K562 (cell line): ENCODE results near the gene DNAJC17. TPM values are rescaled to one million over a fixed set of nuclear protein-coding genes. Genes with fewer than 3 reads are reported as not detected.

Experiments used
- ATAC-seq: fragments of 200-7000 bp; cut with Tn5 transposase; 3 replicates; pipeline ENCODE4 v1.9.1; 2020; ENCODE audit warnings: moderate library complexity
- BruUV-seq: library from RNA; stranded (reverse); fragments of 400-500 nt; replicated peaks from 2 replicates; lab custom pipeline; 2021; lab: Mats Ljungman, UMichigan
- CTCF ChIA-PET: fragments of 300-600 bp; formaldehyde crosslinking; extraction: SDS; loops from one replicate; lab custom pipeline; 2021; ENCODE audit warnings: low intra/inter-chr PET ratio; lab: Yijun Ruan, JAX
- POLR2A ChIA-PET: fragments of 300-600, 350-650 bp; sonication (Branson Sonifier 250); formaldehyde crosslinking; extraction: SDS; loops from one replicate; lab custom pipeline; 2021; ENCODE audit warnings: antibody characterized with exemption, inconsistent platforms; lab: Yijun Ruan, JAX
- DNase-seq, 4 experiments: peaks; one replicate each; pipeline versions ENCODE4 v3.0.0 to v3.0.0-alpha.2; 2011 to 2018; ENCODE audit warnings: low spot score in 3 of 4, mixed read lengths in 3 of 4; ENCODE audit errors: extremely low read depth in 1 of 4
- FAIRE-seq: peaks from 2 replicates; lab custom pipeline; 2011; peaks lifted over from hg19 to GRCh38; lab: Jason Lieb, UNC
- H2AFZ ChIP-seq: 2 replicates; pipeline ENCODE4 v1.6.0; 2011; ENCODE audit warnings: low read depth, low read length, control low read depth, inconsistent platforms
- H3K27ac ChIP-seq: fragments of 200-600 bp; 3 replicates; pipeline ENCODE4 v1.8.0; 2011; ENCODE audit warnings: low read depth, mild to moderate bottlenecking, control low read depth, inconsistent platforms, low read length, moderate library complexity, mixed read lengths; ENCODE audit errors: extremely low read depth
- H3K27me3 ChIP-seq, 2 experiments: fragments of 300-600 bp in 1 of 2; 2 replicates in 1 of 2; 3 replicates in 1 of 2; pipeline versions ENCODE4 v1.6.0 to v1.8.0; 2011; ENCODE audit warnings: inconsistent platforms in 2 of 2, low read length in 2 of 2, mild to moderate bottlenecking in 1 of 2, mixed read lengths in 1 of 2, moderate library complexity in 1 of 2; ENCODE audit not compliant: control insufficient read depth in 2 of 2, insufficient read depth in 2 of 2
- H3K36me3 ChIP-seq: fragments of 300-600 bp; 3 replicates; pipeline ENCODE4 v1.8.0; 2011; ENCODE audit warnings: mild to moderate bottlenecking, low read length, inconsistent platforms; ENCODE audit not compliant: control insufficient read depth, insufficient read depth
- H3K4me1 ChIP-seq, 2 experiments: fragments of 200-600 bp in 1 of 2; replicated peaks in 1 of 2; 2 replicates in 1 of 2; 3 replicates in 1 of 2; pipeline versions ENCODE4 v1.5.1 to v1.8.0; 2011; ENCODE audit warnings: inconsistent platforms in 2 of 2, low read length in 2 of 2, mild to moderate bottlenecking in 1 of 2, mixed read lengths in 1 of 2, moderate library complexity in 1 of 2; ENCODE audit not compliant: control insufficient read depth in 2 of 2, insufficient read depth in 2 of 2
- H3K4me2 ChIP-seq: 2 replicates; pipeline ENCODE4 v1.6.1; 2011; ENCODE audit warnings: low read length, control low read depth, inconsistent platforms, mixed read lengths; ENCODE audit not compliant: insufficient read depth
- H3K4me3 ChIP-seq: fragments of 200-600 bp; sonication (generic), shearing (Covaris generic); 2 replicates; pipeline ENCODE4 v1.5.1; 2016; ENCODE audit warnings: control low read depth, inconsistent platforms
- H3K79me2 ChIP-seq: fragments of 200-600 bp; 3 replicates; pipeline ENCODE4 v1.8.0; 2011; ENCODE audit warnings: low read length, inconsistent platforms; ENCODE audit not compliant: control insufficient read depth, insufficient read depth
- H3K9ac ChIP-seq, 2 experiments: 2 replicates each; pipeline versions ENCODE4 v1.6.0 to v1.6.1; 2011; ENCODE audit warnings: low read depth in 2 of 2, low read length in 2 of 2, control low read depth in 1 of 2, inconsistent platforms in 1 of 2, mild to moderate bottlenecking in 1 of 2, mixed read lengths in 1 of 2; ENCODE audit not compliant: insufficient read depth in 1 of 2
- H3K9me1 ChIP-seq: one replicate; pipeline ENCODE4 v1.6.0; 2011; ENCODE audit warnings: inconsistent platforms, mild to moderate bottlenecking, low read length, moderate library complexity; ENCODE audit not compliant: control insufficient read depth, insufficient read depth
- H3K9me3 ChIP-seq: replicated peaks from 2 replicates; pipeline ENCODE4 v1.5.1; 2011; ENCODE audit warnings: low read depth, low read length, inconsistent platforms; ENCODE audit not compliant: control insufficient read depth, insufficient read depth
- H4K20me1 ChIP-seq: replicated peaks from 2 replicates; pipeline ENCODE4 v1.6.1; 2011; ENCODE audit warnings: low read length, inconsistent platforms, mixed read lengths; ENCODE audit not compliant: control insufficient read depth, insufficient read depth
- ATF7 ChIP-seq: fragments of 450-650 bp; IDR thresholded peaks from 2 replicates; pipeline ENCODE4 v1.7.1; 2014; ENCODE audit warnings: mild to moderate bottlenecking, moderate library complexity
- BCLAF1 ChIP-seq, 2 experiments: fragments of 450-650 bp in 1 of 2; IDR thresholded peaks; 2 replicates each; pipeline ENCODE4 v1.6.1; 2011 to 2017; ENCODE audit warnings: low read depth in 2 of 2, antibody characterized with exemption in 1 of 2, borderline replicate concordance in 1 of 2, low read length in 1 of 2, mild to moderate bottlenecking in 1 of 2, mixed read lengths in 1 of 2; ENCODE audit not compliant: control insufficient read depth in 1 of 2
- BCOR ChIP-seq: fragments of 450-650 bp; IDR thresholded peaks from 2 replicates; pipeline ENCODE4 v1.6.1; 2016
- CHAMP1 ChIP-seq: fragments of 450-650 bp; IDR thresholded peaks from 2 replicates; pipeline ENCODE4 v1.6.1; 2016; ENCODE audit warnings: mild to moderate bottlenecking
- DMBX1 ChIP-seq: fragments of 250-450 bp; sonication (Bioruptor Pico); IDR thresholded peaks from 2 replicates; pipeline ENCODE4 v1.8.0; 2022; ENCODE audit warnings: inconsistent platforms, mild to moderate bottlenecking, moderate library complexity, borderline replicate concordance
- HDAC3 ChIP-seq: fragments of 450-650 bp; IDR thresholded peaks from 2 replicates; pipeline ENCODE4 v1.6.1; 2018; ENCODE audit warnings: borderline replicate concordance, mild to moderate bottlenecking, moderate library complexity; ENCODE audit not compliant: partially characterized antibody
- HNRNPLL ChIP-seq: fragments of 200-400 bp; formaldehyde crosslinking; IDR thresholded peaks from 2 replicates; pipeline ENCODE4 v1.6.1; 2017; ENCODE audit warnings: low read length, low read depth, mild to moderate bottlenecking; ENCODE audit not compliant: poor library complexity, severe bottlenecking
- MCM3 ChIP-seq: fragments of 450-650 bp; IDR thresholded peaks from 2 replicates; pipeline ENCODE4 v1.6.1; 2016
- PCBP2 ChIP-seq: fragments of 200-400 bp; formaldehyde crosslinking; IDR thresholded peaks from 2 replicates; pipeline ENCODE4 v1.6.1; 2018; ENCODE audit warnings: low read length, low read depth, mild to moderate bottlenecking, moderate library complexity; ENCODE audit not compliant: poor library complexity, severe bottlenecking
- PHF8 ChIP-seq: fragments of 200-600 bp; sonication (generic); IDR thresholded peaks from 2 replicates; pipeline ENCODE4 v1.6.1; 2012; ENCODE audit warnings: mixed run types, mild to moderate bottlenecking, inconsistent platforms, low read length, moderate library complexity, borderline replicate concordance
- PKNOX1 ChIP-seq: fragments of 450-650 bp; IDR thresholded peaks from 2 replicates; pipeline ENCODE4 v1.6.1; 2016
- PRPF4 ChIP-seq: fragments of 200-400 bp; formaldehyde crosslinking; IDR thresholded peaks from one replicate; pipeline ENCODE4 v1.6.1; 2017; ENCODE audit warnings: low read length, low read depth, mild to moderate bottlenecking; ENCODE audit not compliant: insufficient read depth, poor library complexity, severe bottlenecking
- RBM22 ChIP-seq: fragments of 200-400 bp; formaldehyde crosslinking; IDR thresholded peaks from 2 replicates; pipeline ENCODE4 v1.6.1; 2018; ENCODE audit warnings: low read length, low read depth; ENCODE audit not compliant: poor library complexity, severe bottlenecking
- TCF7L2 ChIP-seq: fragments of 150-350 bp; IDR thresholded peaks from 2 replicates; pipeline ENCODE4 v1.6.1; 2016; ENCODE audit warnings: low read depth, mild to moderate bottlenecking, low read length, moderate library complexity
- ZKSCAN8 ChIP-seq: fragments of 200-800 bp; sonication (Bioruptor generic); IDR thresholded peaks from 2 replicates; pipeline ENCODE4 v1.6.1; 2016; ENCODE audit warnings: missing genetic modification characterization, missing compliant biosample characterization
- ZNF589 ChIP-seq: fragments of 200-800 bp; sonication (Bioruptor generic); IDR thresholded peaks from 2 replicates; pipeline ENCODE4 v1.6.1; 2016; ENCODE audit warnings: low read depth, missing genetic modification characterization, missing compliant biosample characterization
- WGBS: fragments of 100-300 bp; shearing (Covaris generic); methylation state at CpG from one replicate; pipeline ENCODE4 v1.1.6; 2016; ENCODE audit warnings: low coverage, mixed read lengths; ENCODE audit not compliant: insufficient coverage; ENCODE audit errors: missing lambda C conversion rate; 5-methylcytosine and 5-hydroxymethylcytosine counted together
- in situ Hi-C: fragments of 300-500 bp; cut with MboI; formaldehyde crosslinking; loops from 4 replicates; pipeline ENCODE4 v1.15.0; 2018; ENCODE audit warnings: inconsistent platforms, mixed read lengths
- intact Hi-C: fragments of 100-400 bp; cut with micrococcal nuclease; formaldehyde crosslinking; loops from 2 replicates; pipeline ENCODE4 v1.14.2; 2022
- polyA plus RNA-seq, 8 experiments: library from polyadenylated mRNA; depleted of rRNA in 4 of 8; stranded (reverse) in 5 of 8; unstranded in 3 of 8; fragments of >200 nt; fragmentation: Nextera tagmentation in 2 of 8; fragmentation: Illumina TruSeq in 1 of 8; extraction: Ambion mirVana in 2 of 8; extraction: Trizol in 1 of 8; gene quantifications; 2 replicates each; pipeline versions ENCODE4 v1.2.1 to v1.2.3, GENCODE V29; 2011 to 2014; ENCODE audit warnings: inconsistent platforms in 1 of 8, missing spikeins in 1 of 8
- total RNA-seq, 7 experiments: library from RNA; depleted of rRNA in 6 of 7; stranded (reverse); fragments of >200 nt in 6 of 7; fragmentation: Illumina TruSeq in 2 of 7; extraction: Trizol in 2 of 7; gene quantifications; 2 replicates each; pipeline versions ENCODE4 v1.2.1 to v1.2.3, GENCODE V29; 2011 to 2021; ENCODE audit warnings: low replicate concordance in 1 of 7

The DNAJC17 gene
- total and polyA plus RNA-seq, 9 of the 15 experiments (the other 6 are each of a cell fraction or from before 2014, with no cell fraction given): 2.4 to 79.4 (median 44.2) TPM

- CTCF ChIA-PET: interaction anchor here (0.6 to 5.1 kb wide), 2 partner anchors 72 to 108 kb away, joined by 4 to 66 read pairs; partner anchors contain the start of gene VPS18
- Histone ChIP-seq H3K79me2 (peaks cover 4% of the 10 kb centered on the region; the same call in 1 of the 3 replicates), H4K20me1 (no peaks in the 10 kb centered on the region), H3K9me3 (no peaks in the 10 kb centered on the region), H3K9me1 (no peaks in the 10 kb centered on the region), H2AFZ (no peak overlapping the region), H3K4me3 (no peak overlapping the region), H3K27me3 (no peaks in the 10 kb centered on the region), H3K4me2 (no peak overlapping the region), H3K4me1 (peaks cover 7 to 11% of the 10 kb centered on the region in 2 experiments; a peak in 4 of 5 replicates), H3K36me3 (peaks cover 3% of the 10 kb centered on the region; the same call in 1 of the 3 replicates), H3K27ac (no peak overlapping the region), H3K9ac (no peak overlapping the region)
- DNase-seq: no peak
- no peak for FAIRE-seq
- intact Hi-C loops (loop anchor here (1.0 to 10.0 kb wide), 3 partner anchors 71 to 271 kb away; no protein-coding TSS in a partner anchor), in situ Hi-C loops (no loop called here)
- no peak for ATAC-seq
- TF ChIP-seq BCLAF1 (IDR thresholded peaks at IDR 0.05; ENCODE audit: borderline replicate concordance in 1 of 2, control insufficient read depth in 1 of 2, low read depth in 2 of 2, low read length in 1 of 2) (no peak), PKNOX1 (no peak), PHF8 (no peak), ZNF589 (CRISPR knock-in tag) (no peak), ZKSCAN8 (CRISPR knock-in tag) (no peak), TCF7L2 (no peak), HDAC3 (no peak), MCM3 (no peak), DMBX1 (CRISPR knock-in tag) (no peak), RBM22 (no peak), PCBP2 (no peak), ATF7 (no peak), PRPF4 (no peak), CHAMP1 (no peak), HNRNPLL (no peak), BCOR (no peak)
- BruUV-seq: no TSS peak
- POLR2A ChIA-PET: interaction anchor here (0.6 to 1.8 kb wide), 7 partner anchors 8 to 156 kb away, joined by 3 to 6 read pairs (median 3); partner anchors contain the start of gene GCHFR
- 89% methylated on average over 2 of the region's 2 CpGs for WGBS
Observed at GRCh38 chr15:40785814-40786213, 21.5 kb downstream of the DNAJC17 start.
